H9 (cell line): ENCODE data around the gene NOS1AP. TPM values are rescaled to one million over a fixed set of nuclear protein-coding genes. Genes with fewer than 3 reads are reported as not detected.

Experiments
- DNase-seq: peaks from one replicate; pipeline ENCODE4 v3.0.0-alpha.2; 2017
- H2AFZ ChIP-seq: one replicate; pipeline ENCODE4 v1.6.1; 2013; ENCODE audit warnings: mild to moderate bottlenecking, low read length, control low read depth, moderate library complexity
- H2AK5ac ChIP-seq: 2 replicates; pipeline ENCODE4 v1.6.1; 2013; ENCODE audit warnings: low read length, control low read depth, mixed read lengths; ENCODE audit not compliant: insufficient read length
- H2BK120ac ChIP-seq: one replicate; pipeline ENCODE4 v1.6.1; 2013; ENCODE audit warnings: low read depth, mild to moderate bottlenecking, low read length, control low read depth, inconsistent platforms; ENCODE audit not compliant: poor library complexity, severe bottlenecking
- H2BK12ac ChIP-seq: 2 replicates; pipeline ENCODE4 v1.6.1; 2013; ENCODE audit warnings: low read length, control low read depth, mixed read lengths, low read depth; ENCODE audit not compliant: insufficient read length
- H2BK15ac ChIP-seq: 2 replicates; pipeline ENCODE4 v1.6.1; 2013; ENCODE audit warnings: low read depth, low read length, control low read depth
- H2BK20ac ChIP-seq: one replicate; pipeline ENCODE4 v1.6.1; 2013; ENCODE audit warnings: low read depth, mild to moderate bottlenecking, low read length, control low read depth, inconsistent platforms; ENCODE audit not compliant: poor library complexity, severe bottlenecking
- H2BK5ac ChIP-seq: 2 replicates; pipeline ENCODE4 v1.6.1; 2013; ENCODE audit warnings: low read length, control low read depth, mixed read lengths; ENCODE audit not compliant: insufficient read length
- H3K14ac ChIP-seq: 2 replicates; pipeline ENCODE4 v1.6.1; 2013; ENCODE audit warnings: low read length, control low read depth; ENCODE audit not compliant: insufficient read depth
- H3K18ac ChIP-seq: 2 replicates; pipeline ENCODE4 v1.6.1; 2013; ENCODE audit warnings: low read depth, mild to moderate bottlenecking, mixed read lengths, low read length, control low read depth; ENCODE audit not compliant: insufficient read length
- H3K23ac ChIP-seq: 2 replicates; pipeline ENCODE4 v1.6.1; 2013; ENCODE audit warnings: low read length, control low read depth, mixed read lengths, low read depth; ENCODE audit not compliant: insufficient read length
- H3K23me2 ChIP-seq: 2 replicates; pipeline ENCODE4 v1.6.1; 2013; ENCODE audit warnings: low read depth, mild to moderate bottlenecking, mixed read lengths, low read length, control low read depth; ENCODE audit not compliant: insufficient read length, poor library complexity, severe bottlenecking
- H3K27ac ChIP-seq: 2 replicates; pipeline ENCODE4 v1.5.1; 2013; ENCODE audit warnings: low read length, control low read depth, mixed read lengths, low read depth; ENCODE audit not compliant: insufficient read length
- H3K27me3 ChIP-seq: 2 replicates; pipeline ENCODE4 v1.6.1; 2013; ENCODE audit warnings: low read length, control low read depth, inconsistent platforms; ENCODE audit not compliant: insufficient read depth
- H3K4ac ChIP-seq: 2 replicates; pipeline ENCODE4 v1.6.1; 2013; ENCODE audit warnings: low read depth, mild to moderate bottlenecking, control low read depth, inconsistent platforms, low read length, moderate library complexity
- H3K4me1 ChIP-seq: 2 replicates; pipeline ENCODE4 v1.6.1; 2013; ENCODE audit warnings: low read length, control low read depth, inconsistent platforms; ENCODE audit not compliant: insufficient read depth
- H3K4me2 ChIP-seq: 2 replicates; pipeline ENCODE4 v1.6.1; 2013; ENCODE audit warnings: low read length, control low read depth, mixed read lengths; ENCODE audit not compliant: insufficient read length, insufficient read depth
- H3K56ac ChIP-seq: 2 replicates; pipeline ENCODE4 v1.6.1; 2013; ENCODE audit warnings: low read depth, mild to moderate bottlenecking, mixed read lengths, low read length, control low read depth; ENCODE audit not compliant: insufficient read length
- H3K79me1 ChIP-seq: 2 replicates; pipeline ENCODE4 v1.6.1; 2013; ENCODE audit warnings: low read depth, mild to moderate bottlenecking, moderate library complexity, low read length, control low read depth, inconsistent platforms; ENCODE audit not compliant: insufficient read depth, poor library complexity, severe bottlenecking
- H3K79me2 ChIP-seq: 2 replicates; pipeline ENCODE4 v1.6.1; 2013; ENCODE audit warnings: low read length, control low read depth, inconsistent platforms; ENCODE audit not compliant: insufficient read depth
- H3K9ac ChIP-seq: 2 replicates; pipeline ENCODE4 v1.6.1; 2013; ENCODE audit warnings: low read length, control low read depth, mixed read lengths; ENCODE audit not compliant: insufficient read length; ENCODE audit errors: extremely low read depth
- H3K9me3 ChIP-seq: one replicate; pipeline ENCODE4 v1.6.1; 2013; ENCODE audit warnings: low read depth, low read length, inconsistent platforms; ENCODE audit not compliant: control insufficient read depth
- H3T11ph ChIP-seq: one replicate; pipeline ENCODE4 v1.6.1; 2013; ENCODE audit warnings: mild to moderate bottlenecking, low read length, control low read depth, inconsistent platforms
- H4K20me1 ChIP-seq: one replicate; pipeline ENCODE4 v1.6.1; 2013; ENCODE audit not compliant: control insufficient read depth, insufficient read length, insufficient read depth
- H4K5ac ChIP-seq: 2 replicates; pipeline ENCODE4 v1.6.1; 2013; ENCODE audit warnings: low read depth, mild to moderate bottlenecking, mixed read lengths, low read length, control low read depth; ENCODE audit not compliant: insufficient read length
- H4K8ac ChIP-seq: replicated peaks from 2 replicates; pipeline ENCODE4 v1.6.1; 2013; ENCODE audit warnings: low read length, control low read depth, mixed read lengths, low read depth; ENCODE audit not compliant: insufficient read length
- H4K91ac ChIP-seq: 2 replicates; pipeline ENCODE4 v1.6.1; 2013; ENCODE audit warnings: low read depth, mild to moderate bottlenecking, moderate library complexity, mixed read lengths, low read length, control low read depth; ENCODE audit not compliant: insufficient read length
- H3K27ac Mint-ChIP-seq, 3 experiments: 2 replicates in 2 of 3; 3 replicates in 1 of 3; pipeline ENCODE4 v1.8.0; 2020 to 2021; ENCODE audit warnings: mixed read lengths in 3 of 3, mild to moderate bottlenecking in 1 of 3, moderate library complexity in 1 of 3
- H3K27me3 Mint-ChIP-seq: 2 replicates; pipeline ENCODE4 v1.8.0; 2021; ENCODE audit warnings: low read depth, mild to moderate bottlenecking, moderate library complexity, mixed read lengths
- H3K36me3 Mint-ChIP-seq, 3 experiments: 2 replicates in 2 of 3; 3 replicates in 1 of 3; pipeline ENCODE4 v1.8.0; 2020 to 2021; ENCODE audit warnings: low read depth in 3 of 3, mixed read lengths in 3 of 3; ENCODE audit not compliant: insufficient read depth in 1 of 3
- H3K4me1 Mint-ChIP-seq, 2 experiments: 2 replicates each; pipeline ENCODE4 v1.8.0; 2020; ENCODE audit warnings: mixed read lengths in 2 of 2
- H3K4me3 Mint-ChIP-seq, 2 experiments: 2 replicates in 1 of 2; 3 replicates in 1 of 2; pipeline ENCODE4 v1.8.0; 2020 to 2021; ENCODE audit warnings: mild to moderate bottlenecking in 2 of 2, mixed read lengths in 2 of 2, moderate library complexity in 1 of 2
- H3K9me3 Mint-ChIP-seq, 2 experiments: 2 replicates in 1 of 2; 3 replicates in 1 of 2; pipeline ENCODE4 v1.8.0; 2020; ENCODE audit warnings: mild to moderate bottlenecking in 2 of 2, mixed read lengths in 2 of 2, moderate library complexity in 1 of 2
- WGBS: extraction: QIAGEN DNeasy Blood & Tissue Kit; methylation state at CpG from one replicate; pipeline ENCODE4 v1.1.7; 2013; ENCODE audit warnings: missing lambda C conversion rate, low lambda C conversion rate, mixed read lengths; ENCODE audit not compliant: insufficient read length; ENCODE audit errors: extremely low coverage; 5-methylcytosine and 5-hydroxymethylcytosine counted together
- total RNA-seq: library from RNA; stranded (reverse); gene quantifications from 2 replicates; pipeline ENCODE4 v1.2.1, GENCODE V29; 2021
- TF ChIP-seq, protein P1 (sequence below): fragments of 200-600 bp; sonication (generic); conservative IDR thresholded peaks from 3 replicates; pipeline ENCODE4 v1.8.0; 2021; ENCODE audit warnings: antibody characterized with exemption, mild to moderate bottlenecking

NOS1AP gene
- total RNA-seq, 1 experiment from 2014 or later, result 8.4 TPM

DNA sequence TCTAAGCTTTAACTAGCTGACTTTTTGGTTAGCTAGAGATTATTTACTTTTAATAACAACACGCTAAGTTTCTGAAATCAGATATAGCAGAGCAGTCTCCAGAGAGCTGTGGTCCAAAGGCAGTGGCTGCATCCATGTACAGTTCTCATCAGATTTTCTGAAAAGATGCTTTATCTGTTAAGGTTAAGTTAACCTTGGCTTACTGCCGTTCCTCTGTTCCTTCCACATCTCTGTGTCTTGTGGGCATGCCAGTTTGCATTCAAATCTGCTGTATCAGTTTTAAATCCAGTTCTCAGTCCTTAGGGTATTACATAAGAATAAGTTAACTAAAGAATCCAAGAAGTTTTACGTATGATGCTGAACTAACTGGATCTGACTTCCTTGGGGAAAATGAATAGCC lies 260.3 kb downstream of the NOS1AP start:
- H3K56ac ChIP-seq, result no peak overlapping the region
- no peak overlapping the region for H2BK15ac ChIP-seq
- no peak overlapping the region for H2BK5ac ChIP-seq
- no peaks in the 10 kb centered on the region for H3K9me3 ChIP-seq
- H2AK5ac ChIP-seq, result no peak overlapping the region
- Mint-ChIP-seq H3K4me1 (peaks cover 13% of the 10 kb centered on the region in 2 experiments), H3K4me3 (no peak overlapping the region), H3K9me3 (no peaks in the 10 kb centered on the region; a peak in 1 of 5 replicates), H3K27me3 (no peaks in the 10 kb centered on the region; the same call in 1 of the 2 replicates), H3K27ac (no peak overlapping the region), H3K36me3 (no peaks in the 10 kb centered on the region; a peak in 1 of 7 replicates)
- no peak overlapping the region for H3K18ac ChIP-seq
- no peak overlapping the region for H3K9ac ChIP-seq
- TF ChIP-seq, protein P1, sequence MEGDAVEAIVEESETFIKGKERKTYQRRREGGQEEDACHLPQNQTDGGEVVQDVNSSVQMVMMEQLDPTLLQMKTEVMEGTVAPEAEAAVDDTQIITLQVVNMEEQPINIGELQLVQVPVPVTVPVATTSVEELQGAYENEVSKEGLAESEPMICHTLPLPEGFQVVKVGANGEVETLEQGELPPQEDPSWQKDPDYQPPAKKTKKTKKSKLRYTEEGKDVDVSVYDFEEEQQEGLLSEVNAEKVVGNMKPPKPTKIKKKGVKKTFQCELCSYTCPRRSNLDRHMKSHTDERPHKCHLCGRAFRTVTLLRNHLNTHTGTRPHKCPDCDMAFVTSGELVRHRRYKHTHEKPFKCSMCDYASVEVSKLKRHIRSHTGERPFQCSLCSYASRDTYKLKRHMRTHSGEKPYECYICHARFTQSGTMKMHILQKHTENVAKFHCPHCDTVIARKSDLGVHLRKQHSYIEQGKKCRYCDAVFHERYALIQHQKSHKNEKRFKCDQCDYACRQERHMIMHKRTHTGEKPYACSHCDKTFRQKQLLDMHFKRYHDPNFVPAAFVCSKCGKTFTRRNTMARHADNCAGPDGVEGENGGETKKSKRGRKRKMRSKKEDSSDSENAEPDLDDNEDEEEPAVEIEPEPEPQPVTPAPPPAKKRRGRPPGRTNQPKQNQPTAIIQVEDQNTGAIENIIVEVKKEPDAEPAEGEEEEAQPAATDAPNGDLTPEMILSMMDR, result no peak
- no peaks in the 10 kb centered on the region for H4K20me1 ChIP-seq
- no peak overlapping the region for H3T11ph ChIP-seq
- no peak overlapping the region for H4K5ac ChIP-seq
- H3K4ac ChIP-seq, result no peak overlapping the region
- H4K91ac ChIP-seq, result no peak overlapping the region
- no peak overlapping the region for H2BK20ac ChIP-seq
- no peak overlapping the region for H4K8ac ChIP-seq
- no peak overlapping the region for H2BK12ac ChIP-seq
- H3K4me2 ChIP-seq, result no peak overlapping the region
- H3K27me3 ChIP-seq, result no peaks in the 10 kb centered on the region
- no CpG with 5 or more reads among the region's 3 CpGs for WGBS
- no peaks in the 10 kb centered on the region for H3K79me2 ChIP-seq
- H3K4me1 ChIP-seq, result peaks cover 4% of the 10 kb centered on the region; the same call in 1 of the 2 replicates
- no peak overlapping the region for H3K23ac ChIP-seq
- no peak for DNase-seq
- no peak overlapping the region for H3K27ac ChIP-seq
- no peak overlapping the region for H2BK120ac ChIP-seq
- H3K14ac ChIP-seq, result no peak overlapping the region
- H3K23me2 ChIP-seq, result no peaks in the 10 kb centered on the region
- H3K79me1 ChIP-seq, result no peaks in the 10 kb centered on the region
- no peak overlapping the region for H2AFZ ChIP-seq
